HEK293T (cell line): ENCODE results near the gene ARID1B.

Source experiments
- CTCF ChIA-PET: fragments of 350-600 bp; formaldehyde crosslinking; extraction: SDS; loops from one replicate; lab custom pipeline; 2021; ENCODE audit warnings: antibody characterized with exemption, inconsistent platforms; lab: Yijun Ruan, JAX
- POLR2A ChIA-PET: fragments of 350-600 bp; formaldehyde crosslinking; extraction: SDS; loops from one replicate; lab custom pipeline; 2020; ENCODE audit warnings: antibody characterized with exemption, inconsistent platforms; lab: Yijun Ruan, JAX
- DNase-seq: peaks from one replicate; pipeline ENCODE4 v3.0.0; 2012; ENCODE audit warnings: mixed read lengths; ENCODE audit errors: extremely low spot score
- ARNT ChIP-seq: fragments of 450-650 bp; IDR thresholded peaks from 2 replicates; pipeline ENCODE4 v1.6.1; 2017; ENCODE audit warnings: mild to moderate bottlenecking
- BHLHE40 ChIP-seq: fragments of 450-650 bp; IDR thresholded peaks from 2 replicates; pipeline ENCODE4 v1.6.1; 2016; ENCODE audit warnings: mild to moderate bottlenecking, moderate library complexity, borderline replicate concordance
- CTBP1 ChIP-seq: fragments of 450-650 bp; IDR thresholded peaks from 2 replicates; pipeline ENCODE4 v1.6.1; 2016; ENCODE audit warnings: borderline replicate concordance
- ELF4 ChIP-seq: fragments of 450-650 bp; IDR thresholded peaks from 2 replicates; pipeline ENCODE4 v1.6.1; 2017; ENCODE audit warnings: antibody characterized with exemption
- FOXA1 ChIP-seq: fragments of 450-650 bp; IDR thresholded peaks from 2 replicates; pipeline ENCODE4 v1.6.1; 2016; ENCODE audit warnings: mild to moderate bottlenecking
- FOXK2 ChIP-seq: fragments of 450-650 bp; IDR thresholded peaks from 2 replicates; pipeline ENCODE4 v1.6.1; 2016; ENCODE audit warnings: mild to moderate bottlenecking
- FOXM1 ChIP-seq: fragments of 450-650 bp; IDR thresholded peaks from 2 replicates; pipeline ENCODE4 v1.6.1; 2017; ENCODE audit warnings: mild to moderate bottlenecking, borderline replicate concordance
- HDGF ChIP-seq: fragments of 450-650 bp; IDR thresholded peaks from 2 replicates; pipeline ENCODE4 v1.6.1; 2017; ENCODE audit warnings: antibody characterized with exemption, borderline replicate concordance
- L3MBTL2 ChIP-seq: fragments of 450-650 bp; conservative IDR thresholded peaks from 2 replicates; pipeline ENCODE4 v1.6.1; 2016; ENCODE audit warnings: mild to moderate bottlenecking
- LEF1 ChIP-seq: fragments of 450-650 bp; IDR thresholded peaks from 2 replicates; pipeline ENCODE4 v1.6.1; 2017; ENCODE audit warnings: mild to moderate bottlenecking, borderline replicate concordance
- NFRKB ChIP-seq: fragments of 450-650 bp; IDR thresholded peaks from 2 replicates; pipeline ENCODE4 v1.6.1; 2016; ENCODE audit warnings: mild to moderate bottlenecking, moderate library complexity
- PKNOX1 ChIP-seq: fragments of 450-650 bp; IDR thresholded peaks from 2 replicates; pipeline ENCODE4 v1.6.1; 2016
- SP1 ChIP-seq: fragments of 450-650 bp; IDR thresholded peaks from 2 replicates; pipeline ENCODE4 v1.6.1; 2017
- SUZ12 ChIP-seq: fragments of 450-650 bp; IDR thresholded peaks from 2 replicates; pipeline ENCODE4 v1.6.1; 2016; ENCODE audit warnings: mild to moderate bottlenecking
- TARDBP ChIP-seq: fragments of 450-650 bp; IDR thresholded peaks from 2 replicates; pipeline ENCODE4 v1.6.1; 2016
- ZNF384 ChIP-seq: fragments of 450-650 bp; IDR thresholded peaks from 2 replicates; pipeline ENCODE4 v1.6.1; 2016

Gene ARID1B

GRCh38 chr6:156948807-156949206, 171.6 kb downstream of the ARID1B start:
- DNase-seq = no peak
- ChIA-PET CTCF (no interaction called here), POLR2A (no interaction called here)
- no peak for TF ChIP-seq ELF4
- no peak for TF ChIP-seq NFRKB
- TF ChIP-seq L3MBTL2 = no peak
- TF ChIP-seq ZNF384 = no peak
- TF ChIP-seq FOXA1 = no peak
- no peak for TF ChIP-seq TARDBP
- TF ChIP-seq CTBP1 = no peak
- TF ChIP-seq LEF1 = no peak
- no peak for TF ChIP-seq PKNOX1
- TF ChIP-seq HDGF = no peak
- no peak for TF ChIP-seq FOXK2
- TF ChIP-seq SP1 = no peak
- no peak for TF ChIP-seq FOXM1
- TF ChIP-seq ARNT = no peak
- no peak for TF ChIP-seq BHLHE40
- TF ChIP-seq SUZ12 = no peak

- no peak for DNase-seq
- POLR2A ChIA-PET = no interaction called here
- CTCF ChIA-PET = no interaction called here
- no peak for TF ChIP-seq NFRKB
- no peak for TF ChIP-seq PKNOX1
- no peak for TF ChIP-seq TARDBP
- TF ChIP-seq LEF1 = no peak
- no peak for TF ChIP-seq ARNT
- no peak for TF ChIP-seq L3MBTL2
- TF ChIP-seq ZNF384 = no peak
- TF ChIP-seq SP1 = no peak
- TF ChIP-seq FOXM1 = no peak
- no peak for TF ChIP-seq CTBP1
These were observed 172.2 kb downstream of the ARID1B start for GRCh38 chr6:156949376-156949775.

- TF ChIP-seq NFRKB = no peak
- TF ChIP-seq ELF4 = no peak
- no peak for TF ChIP-seq CTBP1
- no peak for TF ChIP-seq BHLHE40
- no peak for TF ChIP-seq ARNT
- TF ChIP-seq SUZ12 = no peak
- TF ChIP-seq FOXK2 = no peak
- TF ChIP-seq L3MBTL2 = no peak
- TF ChIP-seq PKNOX1 = no peak
- TF ChIP-seq FOXM1 = no peak
- no peak for TF ChIP-seq HDGF
- TF ChIP-seq TARDBP = no peak
- TF ChIP-seq FOXA1 = no peak
- no peak for TF ChIP-seq ZNF384
- no peak for TF ChIP-seq SP1
- TF ChIP-seq LEF1 = no peak
- ChIA-PET POLR2A (no interaction called here), CTCF (no interaction called here)
- DNase-seq = no peak
These were observed 172.9 kb downstream of the ARID1B start for GRCh38 chr6:156950084-156950483.

GRCh38 chr6:156950531-156950930, 173.4 kb downstream of the ARID1B start:
- no peak for DNase-seq
- ChIA-PET CTCF (interaction anchor here (0.7 kb wide), 1 partner anchor 1859 kb away, joined by 5 read pairs; no protein-coding TSS in a partner anchor), POLR2A (no interaction called here)
- no peak for TF ChIP-seq ELF4
- TF ChIP-seq SP1 = no peak
- no peak for TF ChIP-seq ZNF384
- TF ChIP-seq LEF1 = no peak
- TF ChIP-seq BHLHE40 = no peak
- TF ChIP-seq NFRKB = no peak
- TF ChIP-seq L3MBTL2 = no peak
- no peak for TF ChIP-seq FOXK2
- no peak for TF ChIP-seq CTBP1
- no peak for TF ChIP-seq FOXM1
- no peak for TF ChIP-seq ARNT
- no peak for TF ChIP-seq HDGF
- TF ChIP-seq TARDBP = no peak
- TF ChIP-seq FOXA1 = no peak
- no peak for TF ChIP-seq SUZ12
- TF ChIP-seq PKNOX1 = no peak

- ChIA-PET POLR2A (no interaction called here), CTCF (interaction anchor here (1.5 to 2.2 kb wide), 2 partner anchors 9 to 12 kb away, joined by 3 to 10 read pairs; no protein-coding TSS in a partner anchor)
- TF ChIP-seq LEF1 = no peak
- TF ChIP-seq CTBP1 = no peak
- no peak for TF ChIP-seq ELF4
- no peak for TF ChIP-seq ZNF384
- TF ChIP-seq ARNT = no peak
- no peak for TF ChIP-seq HDGF
- no peak for TF ChIP-seq FOXK2
- no peak for TF ChIP-seq SP1
- TF ChIP-seq BHLHE40 = no peak
- TF ChIP-seq FOXM1 = no peak
- TF ChIP-seq L3MBTL2 = no peak
- no peak for TF ChIP-seq SUZ12
- no peak for TF ChIP-seq PKNOX1
- no peak for TF ChIP-seq FOXA1
- TF ChIP-seq TARDBP = no peak
- DNase-seq = no peak
These were observed 175.2 kb downstream of the ARID1B start for GRCh38 chr6:156952401-156952800.
